Measurements from ENCODE around the gene ALDH16A1. TPM values are rescaled to one million over a fixed set of nuclear protein-coding genes. Genes with fewer than 3 reads are reported as not detected.

The ALDH16A1 gene
- total and polyA plus RNA-seq, 11 donors = 3.4 to 18.6 (median 8.5) TPM

GRCh38 chr19:49435670-49436069 lies 17.4 kb upstream of the ALDH16A1 start:
- intact Hi-C loops (cut with DNase I) = no loop called here
- no peak for ATAC-seq
- 84 to 88% (median 86%) methylated on average over 10 of the region's 10 CpGs for WGBS, 4 donors
- TF ChIP-seq CTCF (IDR thresholded peaks at IDR 0.05) (no peak), POLR2A (IDR thresholded peaks at IDR 0.05) (no peak)
- peaks cover 0 to 11% (median 0%) of the 10 kb centered on the region in 12 donors for H3K4me1 ChIP-seq
- no peak overlapping the region for H3K27ac ChIP-seq
- H3K4me3 ChIP-seq = no peak overlapping the region
- H3K36me3 ChIP-seq = no peaks in the 10 kb centered on the region
- no peak for DNase-seq
- H3K9me3 ChIP-seq = no peaks in the 10 kb centered on the region
- peaks cover 34 to 96% (median 90%) of the 10 kb centered on the region in 9 donors for H3K27me3 ChIP-seq

GRCh38 chr19:49436381-49437017 lies 16.5 kb upstream of the ALDH16A1 start:
- intact Hi-C loops (cut with DNase I) = no loop called here
- H3K27ac ChIP-seq = no peak overlapping the region
- no peak overlapping the region for H3K4me3 ChIP-seq
- peaks cover 0 to 11% (median 0%) of the 10 kb centered on the region in 12 donors for H3K4me1 ChIP-seq
- H3K36me3 ChIP-seq = no peaks in the 10 kb centered on the region
- H3K9me3 ChIP-seq = no peaks in the 10 kb centered on the region
- TF ChIP-seq CTCF (IDR thresholded peaks at IDR 0.05) = no peak
- TF ChIP-seq POLR2A (IDR thresholded peaks at IDR 0.05) = no peak
- 14 to 26% (median 20%) methylated on average over 15 to 42 of the region's 42 CpGs for WGBS, 4 donors
- ATAC-seq (no peak), DNase-seq (no peak)
- peaks cover 26 to 93% (median 87%) of the 10 kb centered on the region in 9 donors for H3K27me3 ChIP-seq

GRCh38 chr19:49437231-49437630 lies 15.8 kb upstream of the ALDH16A1 start:
- Histone ChIP-seq H3K9me3 (no peaks in the 10 kb centered on the region), H3K27me3 (peaks cover 21 to 93% (median 82%) of the 10 kb centered on the region in 9 donors), H3K4me3 (no peak overlapping the region), H3K36me3 (no peaks in the 10 kb centered on the region), H3K27ac (no peak overlapping the region), H3K4me1 (peaks cover 0 to 17% (median 0%) of the 10 kb centered on the region in 12 donors)
- WGBS, 4 donors = 4 to 31% (median 18%) methylated on average over 6 to 8 of the region's 8 CpGs
- intact Hi-C loops (cut with DNase I) = no loop called here
- no peak for DNase-seq
- TF ChIP-seq POLR2A (IDR thresholded peaks at IDR 0.05) = no peak
- no peak for TF ChIP-seq CTCF (IDR thresholded peaks at IDR 0.05)
- ATAC-seq = no peak

- Histone ChIP-seq H3K4me3 (no peak overlapping the region), H3K27ac (no peak overlapping the region), H3K27me3 (peaks cover 14 to 85% (median 72%) of the 10 kb centered on the region in 9 donors), H3K9me3 (no peaks in the 10 kb centered on the region), H3K36me3 (no peaks in the 10 kb centered on the region), H3K4me1 (peaks cover 0 to 20% (median 2%) of the 10 kb centered on the region in 12 donors)
- 16 to 20% (median 18%) methylated on average over 6 of the region's 6 CpGs for WGBS, 4 donors
- DNase-seq (no peak), ATAC-seq (no peak)
- intact Hi-C loops (cut with DNase I) = no loop called here
- TF ChIP-seq CTCF (IDR thresholded peaks at IDR 0.05) (no peak), POLR2A (IDR thresholded peaks at IDR 0.05) (no peak)
Observed at GRCh38 chr19:49438261-49438660, 14.8 kb upstream of the ALDH16A1 start.

All from heart left ventricle (tissue), 16 donors.